Left lung (tissue), 8 donors: ENCODE results near the gene DDIT4. TPM values are rescaled to one million over a fixed set of nuclear protein-coding genes. Genes with fewer than 3 reads are reported as not detected.

Experiments
- polyA plus RNA-seq, 6 donors: library from polyadenylated mRNA; unstranded; fragments of 120-200 nt; gene quantifications; one replicate each; pipeline ENCODE4 v1.2.1, GENCODE V29; 2013; ENCODE audit not compliant: insufficient read length in 6 of 6
- total RNA-seq, 2 donors: library from RNA; stranded (reverse); fragmentation: NEBNext Ultra II Directional; extraction: Animal tissue kit (Norgen Biotek cat#: 25700); gene quantifications; one replicate each; pipeline ENCODE4 v1.2.1, GENCODE V29; 2021
- donor health status: DM: no; HTN: yes; CAD: no.
- donor health status: DM: no; HTN: no; CAD: no.

Gene DDIT4
- total and polyA plus RNA-seq, 8 donors = 40.7 to 98.7 (median 56.4) TPM

Other genes starting within 250 kb of the DDIT4 start
- gene SPOCK2, start 185.4 kb upstream of the DDIT4 start, total RNA-seq = 100 to 1,000 TPM in 1 of 2 donors, 10 to 100 TPM in 1; 69.7 to 107 TPM
- 1 to 10 TPM; 4.5 to 9.9 (median 7.4) TPM for gene SPOCK2, start 185.4 kb upstream of the DDIT4 start, polyA plus RNA-seq
- gene ANAPC16, start 57.9 kb upstream of the DDIT4 start, total RNA-seq = 10 to 100 TPM; 86.0 to 97.0 TPM
- 100 to 1,000 TPM; 141 to 167 (median 159) TPM for gene ANAPC16, start 57.9 kb upstream of the DDIT4 start, polyA plus RNA-seq
- 10 to 100 TPM; 27.0 to 29.8 TPM for gene ASCC1, start 57.6 kb upstream of the DDIT4 start, total RNA-seq
- gene ASCC1, start 57.6 kb upstream of the DDIT4 start, polyA plus RNA-seq = 10 to 100 TPM; 36.4 to 48.2 (median 40.1) TPM
- 10 to 100 TPM; 30.9 to 38.9 TPM for gene DNAJB12, start 81.0 kb downstream of the DDIT4 start, total RNA-seq
- gene DNAJB12, start 81.0 kb downstream of the DDIT4 start, polyA plus RNA-seq = 10 to 100 TPM; 25.1 to 31.3 (median 27.8) TPM